ENCODE data around the gene NUP210L.

DNA sequence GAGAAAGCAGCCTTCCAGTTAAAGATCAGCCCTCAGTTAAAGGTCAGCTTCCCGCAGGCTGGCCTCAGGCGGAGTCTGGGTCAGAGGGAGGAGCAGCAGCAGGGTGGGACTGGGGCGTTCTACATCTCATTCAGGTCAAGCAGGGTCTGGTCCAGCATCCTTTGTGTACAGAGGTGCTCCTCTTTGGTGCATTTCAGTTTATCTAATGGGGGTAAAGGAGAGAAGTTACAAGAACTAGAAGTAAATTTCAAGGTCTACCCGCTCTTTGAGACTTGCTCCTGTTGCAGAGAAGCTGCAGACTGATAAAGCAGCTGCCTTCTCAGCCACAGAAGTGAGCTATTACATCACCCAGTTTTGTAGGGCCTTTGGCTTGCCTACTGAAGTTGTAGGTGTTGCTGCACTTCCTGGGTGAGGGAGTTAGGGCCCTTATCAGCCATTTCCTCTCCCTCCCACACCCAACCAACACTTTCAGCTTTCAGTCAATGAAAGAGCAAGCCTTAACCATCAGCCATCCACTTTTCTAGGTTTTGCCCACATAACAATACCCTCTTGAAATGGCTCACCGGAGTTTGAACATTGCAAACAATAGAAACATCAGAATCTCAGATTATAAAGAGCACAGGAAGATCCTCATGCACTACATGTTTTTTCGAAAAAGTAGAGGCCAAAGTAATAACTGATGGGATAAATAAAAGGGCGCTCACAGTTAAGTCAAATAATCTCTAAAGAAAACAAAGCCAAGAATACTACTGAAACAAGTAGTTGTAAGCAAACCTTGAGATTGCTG is 2.8 kb upstream of the NUP210L start:
- no peak for TF ChIP-seq YY1 (IDR thresholded peaks at IDR 0.05; ENCODE audit: insufficient read depth, insufficient read length)
- TF ChIP-seq ZNF274 (IDR thresholded peaks at IDR 0.05; ENCODE audit: low read depth, low read length) = no peak

All from NT2/D1 (cell line).